ENCODE measurements around the gene RANBP10. TPM values are rescaled to one million over a fixed set of nuclear protein-coding genes. Genes with fewer than 3 reads are reported as not detected.

Gene RANBP10
- total RNA-seq, 1 experiment from 2014 or later: 5.9 TPM

DNA sequence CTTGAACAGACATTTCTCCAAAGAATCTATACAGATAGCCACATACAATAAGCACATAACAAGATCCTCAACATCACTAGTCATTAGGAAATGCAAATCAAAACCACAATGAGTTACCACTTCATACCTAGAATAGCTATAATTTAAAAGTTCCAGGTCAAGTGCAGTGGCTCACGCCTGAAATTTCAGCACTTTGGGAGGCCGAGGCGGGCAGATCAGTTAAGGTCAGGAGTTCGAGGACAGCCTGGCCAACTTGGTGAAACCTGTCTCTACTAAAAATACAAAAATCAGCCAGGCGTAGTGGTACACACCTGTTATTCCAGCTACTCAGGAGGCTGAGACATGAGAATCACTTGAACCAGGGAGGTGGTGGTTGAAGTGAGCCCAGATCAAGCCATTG, 19.9 kb downstream of the RANBP10 start:
- in situ Hi-C loops (cut with HindIII; ENCODE audit: low sequenced_read_pairs): no loop called here

DNA sequence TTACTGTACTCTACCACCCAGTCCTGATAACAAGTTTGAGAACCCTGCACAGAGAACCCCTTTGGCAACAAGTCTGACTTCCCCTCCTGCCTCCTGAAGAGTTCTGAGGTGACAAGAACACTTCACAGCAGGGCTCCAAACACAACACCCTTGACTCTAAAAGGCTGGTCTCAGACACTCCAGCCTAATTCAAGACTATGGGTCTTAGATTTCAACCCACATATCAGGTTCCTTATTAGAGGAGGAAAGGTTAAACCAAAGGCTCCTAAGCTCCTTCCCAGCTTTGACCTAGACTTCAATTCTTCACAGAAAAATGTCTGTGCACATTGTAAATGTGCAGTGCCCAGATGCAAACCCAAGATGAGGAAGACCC, 23.0 kb downstream of the RANBP10 start:
- in situ Hi-C loops (cut with HindIII; ENCODE audit: low sequenced_read_pairs): no loop called here
- no peak for DNase-seq (ENCODE audit: low spot score)

More for the DNA sequence above, 19.9 kb downstream of the RANBP10 start:
- DNase-seq (ENCODE audit: low spot score): no peak

DNA sequence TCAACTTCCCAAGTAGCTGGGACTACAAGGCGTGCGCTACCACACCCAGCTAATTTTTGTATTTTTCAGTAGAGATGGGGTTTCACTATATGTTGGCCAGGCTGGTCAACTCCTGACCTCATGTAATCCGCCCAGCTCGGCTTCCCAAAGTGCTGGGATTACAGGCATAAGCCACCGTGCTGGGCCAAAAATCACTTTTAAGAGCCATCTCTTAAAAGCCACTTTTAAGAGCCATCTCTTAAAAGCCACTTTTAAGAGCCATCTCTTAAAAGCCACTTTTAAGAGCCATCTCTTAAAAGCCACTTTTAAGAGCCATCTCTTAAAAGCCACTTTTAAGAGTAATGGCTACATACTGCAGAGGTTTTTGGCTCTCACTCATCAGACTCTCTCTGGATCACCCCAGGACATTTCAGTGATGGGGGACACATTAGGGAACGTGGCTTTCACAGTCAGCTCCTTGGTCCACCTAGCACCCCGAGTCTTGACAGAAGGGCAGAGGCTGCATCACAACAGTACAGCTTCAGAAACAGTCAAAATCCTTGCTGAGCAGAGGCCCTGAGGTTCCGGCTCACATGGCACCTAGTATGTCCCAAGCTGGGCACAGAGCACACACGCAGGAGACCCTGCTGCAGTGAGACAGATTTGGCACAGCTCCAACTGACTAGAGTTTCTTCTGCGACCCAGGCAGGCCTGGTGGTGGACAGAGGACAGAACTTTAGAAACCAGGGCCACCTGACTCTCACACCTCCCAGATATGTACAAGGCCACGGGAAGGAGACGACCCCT, 23.6 kb downstream of the RANBP10 start:
- no peak for DNase-seq (ENCODE audit: low spot score)
- in situ Hi-C loops (cut with HindIII; ENCODE audit: low sequenced_read_pairs): no loop called here

DNA sequence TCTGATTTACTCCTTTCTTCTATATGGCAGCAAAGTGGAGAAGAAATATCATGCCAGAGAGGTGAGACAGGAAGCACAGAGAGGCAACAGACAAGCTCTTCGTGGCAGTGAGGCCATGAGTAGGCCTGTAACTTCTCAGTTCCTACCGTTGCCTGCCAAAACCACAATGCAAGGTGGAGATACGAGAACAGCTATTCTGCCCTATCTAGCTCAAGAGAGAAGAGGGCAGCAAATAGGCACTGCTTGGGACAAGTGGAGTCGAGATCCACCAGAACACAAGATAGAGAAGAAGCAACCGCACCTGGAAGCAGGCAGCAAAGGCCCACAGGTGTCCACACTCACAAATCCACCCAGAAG, 24.8 kb downstream of the RANBP10 start:
- in situ Hi-C loops (cut with HindIII; ENCODE audit: low sequenced_read_pairs): no loop called here
- DNase-seq (ENCODE audit: low spot score): no peak

GRCh38 chr16:67780847-67781564, 25.4 kb downstream of the RANBP10 start:
- no peak for DNase-seq (ENCODE audit: low spot score)
- in situ Hi-C loops (cut with HindIII; ENCODE audit: low sequenced_read_pairs): no loop called here

GRCh38 chr16:67779256-67780014, 26.9 kb downstream of the RANBP10 start:
- DNase-seq (ENCODE audit: low spot score): no peak
- in situ Hi-C loops (cut with HindIII; ENCODE audit: low sequenced_read_pairs): no loop called here

DNA sequence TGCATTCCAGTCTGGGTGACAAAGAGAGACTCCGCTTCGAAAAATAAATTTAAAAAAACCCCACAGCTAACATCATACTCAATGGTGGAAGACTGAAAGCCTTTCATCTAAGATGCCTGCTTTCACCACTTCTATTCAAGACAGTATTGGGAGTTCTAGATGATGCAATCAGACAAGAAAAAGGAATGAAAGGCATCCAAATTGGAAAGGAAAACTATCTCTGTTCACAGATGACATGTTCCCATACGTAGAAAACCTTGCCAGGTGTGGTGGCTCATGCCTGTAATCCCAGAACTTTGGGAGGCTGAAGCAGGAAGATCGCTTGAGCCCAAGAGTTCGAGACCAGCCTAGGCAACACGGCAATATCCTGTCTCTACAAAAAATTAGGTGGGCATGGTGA, 31.1 kb downstream of the RANBP10 start:
- in situ Hi-C loops (cut with HindIII; ENCODE audit: low sequenced_read_pairs): no loop called here
- no peak for DNase-seq (ENCODE audit: low spot score)

GRCh38 chr16:67774457-67774853, 31.9 kb downstream of the RANBP10 start:
- in situ Hi-C loops (cut with HindIII; ENCODE audit: low sequenced_read_pairs): no loop called here
- no peak for DNase-seq (ENCODE audit: low spot score)

- in situ Hi-C loops (cut with HindIII; ENCODE audit: low sequenced_read_pairs): no loop called here
- DNase-seq (ENCODE audit: low spot score): peak; percentile 69
Observed at GRCh38 chr16:67773569-67774456, 32.5 kb downstream of the RANBP10 start.

DNA sequence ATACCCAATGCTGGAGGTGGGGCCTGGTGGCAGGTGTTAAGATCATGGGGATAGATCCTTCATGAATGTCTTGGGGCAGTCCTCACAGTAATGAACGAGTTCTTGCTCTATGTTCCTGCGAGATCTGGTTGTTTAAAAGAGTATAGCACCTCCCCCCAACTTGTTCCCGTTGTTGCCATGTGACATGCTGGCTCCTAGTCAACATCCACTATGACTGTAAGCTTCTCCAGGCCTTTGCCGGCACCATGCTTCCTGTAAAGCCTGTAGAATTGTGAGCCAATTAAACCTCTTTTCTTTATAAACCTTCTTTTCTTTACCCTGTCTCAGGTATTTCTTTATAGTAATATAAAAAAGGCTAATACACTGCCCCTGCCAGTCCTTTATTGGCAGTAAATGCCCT, 33.3 kb downstream of the RANBP10 start:
- in situ Hi-C loops (cut with HindIII; ENCODE audit: low sequenced_read_pairs): no loop called here
- DNase-seq (ENCODE audit: low spot score): peak; percentile 60

- in situ Hi-C loops (cut with HindIII; ENCODE audit: low sequenced_read_pairs): no loop called here
Observed at GRCh38 chr16:67770346-67770991, 35.9 kb downstream of the RANBP10 start.

DNA sequence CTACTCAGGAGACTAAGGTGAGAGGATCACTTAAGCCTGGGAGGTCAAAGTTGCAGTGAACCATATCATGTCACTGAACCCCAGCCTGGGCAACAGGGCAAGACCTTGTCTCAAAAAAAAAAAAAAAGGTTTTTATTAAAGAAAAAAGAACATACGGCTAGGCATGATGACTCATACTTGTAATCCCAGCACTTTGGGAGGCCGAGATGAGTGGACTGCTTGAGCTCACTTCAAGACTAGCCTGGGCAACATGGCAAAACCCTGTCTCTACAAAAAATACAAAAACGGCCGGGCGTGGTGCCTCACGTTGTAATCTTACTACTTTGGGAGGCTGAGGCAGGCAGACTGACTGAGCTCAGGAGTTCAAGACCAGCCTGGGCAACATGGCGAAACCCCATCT, 38.4 kb downstream of the RANBP10 start:
- DNase-seq (ENCODE audit: low spot score): no peak
- in situ Hi-C loops (cut with HindIII; ENCODE audit: low sequenced_read_pairs): no loop called here

More at GRCh38 chr16:67770346-67770991, 35.9 kb downstream of the RANBP10 start:
- DNase-seq (ENCODE audit: low spot score): no peak

- DNase-seq (ENCODE audit: low spot score): no peak
- in situ Hi-C loops (cut with HindIII; ENCODE audit: low sequenced_read_pairs): no loop called here
Observed at GRCh38 chr16:67766291-67766690, 40.1 kb downstream of the RANBP10 start.

- in situ Hi-C loops (cut with HindIII; ENCODE audit: low sequenced_read_pairs): no loop called here
- DNase-seq (ENCODE audit: low spot score): no peak
Observed at GRCh38 chr16:67764158-67764667, 42.1 kb downstream of the RANBP10 start.

DNA sequence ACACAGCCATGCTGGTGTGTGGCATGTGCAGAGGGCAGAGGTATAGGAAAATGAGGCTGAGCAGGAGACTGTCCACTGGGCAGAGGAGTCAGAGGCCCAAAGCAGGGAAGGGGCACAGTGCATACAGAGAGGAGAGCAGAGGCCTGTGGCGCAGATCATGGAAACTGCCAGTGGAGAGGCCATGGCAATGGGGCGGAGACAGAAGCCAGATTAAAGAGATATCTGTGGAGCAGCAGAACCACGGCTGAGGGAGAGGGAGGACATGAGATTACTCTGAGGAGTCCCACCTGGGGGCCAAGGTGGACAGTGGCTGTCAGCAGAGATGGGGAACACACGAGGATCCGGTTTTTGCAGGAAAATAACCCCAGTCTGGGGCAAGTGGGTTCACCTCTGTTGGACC, 43.3 kb downstream of the RANBP10 start:
- in situ Hi-C loops (cut with HindIII; ENCODE audit: low sequenced_read_pairs): no loop called here
- no peak for DNase-seq (ENCODE audit: low spot score)

DNA sequence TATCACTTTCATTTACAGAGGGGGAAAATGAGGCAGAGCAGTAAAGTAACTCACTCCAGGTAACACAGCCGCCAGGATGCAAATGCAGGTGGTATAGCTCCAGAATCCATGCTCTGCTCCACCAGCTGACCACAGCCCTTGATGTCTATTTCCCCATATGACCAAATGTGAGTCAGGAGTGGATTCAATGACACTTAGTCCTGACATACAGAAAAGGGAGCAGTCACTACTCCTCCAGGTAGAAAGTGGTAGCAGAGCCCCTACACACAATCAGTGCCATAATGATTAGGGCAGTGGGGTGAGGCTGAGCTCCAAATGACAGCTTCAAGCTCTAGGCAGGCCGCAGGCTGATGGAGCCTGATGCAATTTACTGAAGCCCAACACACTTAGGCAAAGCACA, 44.0 kb downstream of the RANBP10 start:
- no peak for DNase-seq (ENCODE audit: low spot score)
- in situ Hi-C loops (cut with HindIII; ENCODE audit: low sequenced_read_pairs): no loop called here

GRCh38 chr16:67761924-67762323, 44.4 kb downstream of the RANBP10 start:
- DNase-seq (ENCODE audit: low spot score): no peak
- in situ Hi-C loops (cut with HindIII; ENCODE audit: low sequenced_read_pairs): no loop called here

- no peak for DNase-seq (ENCODE audit: low spot score)
- in situ Hi-C loops (cut with HindIII; ENCODE audit: low sequenced_read_pairs): no loop called here
Observed at GRCh38 chr16:67760956-67761230, 45.5 kb downstream of the RANBP10 start.

Measured in G401 (cell line).